HEK293 (cell line): ENCODE results near the gene ANKH.
A peak's percentile ranks its signal among the peaks of the same experiment; 100 is the strongest.

Source experiments
- CTCF ChIA-PET: fragments of 350-600 bp; formaldehyde crosslinking; extraction: SDS; loops from one replicate; lab custom pipeline; 2021; ENCODE audit warnings: antibody characterized with exemption; lab: Yijun Ruan, JAX
- POLR2A ChIA-PET: fragments of 300-600 bp; formaldehyde crosslinking; extraction: SDS; loops from one replicate; lab custom pipeline; 2020; ENCODE audit warnings: antibody characterized with exemption, inconsistent platforms; lab: Yijun Ruan, JAX
- H3K27ac ChIP-seq: fragments of 200-500 bp; sonication (Bioruptor generic); 2 replicates; pipeline ENCODE4 v1.5.1; 2014; ENCODE audit warnings: low read depth, low read length, control low read depth, inconsistent platforms; ENCODE audit errors: extremely low read depth
- H3K36me3 ChIP-seq, 2 experiments: fragments of 200-500 bp in 1 of 2; sonication (Bioruptor generic) in 1 of 2; 1 replicate in 1 of 2; 2 replicates in 1 of 2; pipeline ENCODE4 v1.5.1; 2014 to 2017; ENCODE audit warnings: inconsistent platforms in 2 of 2, low read length in 2 of 2; ENCODE audit not compliant: control insufficient read depth in 2 of 2, insufficient read depth in 1 of 2
- H3K4me1 ChIP-seq: fragments of 200-500 bp; sonication (Bioruptor generic); 2 replicates; pipeline ENCODE4 v1.5.1; 2014; ENCODE audit warnings: mild to moderate bottlenecking, low read length, inconsistent platforms; ENCODE audit not compliant: control insufficient read depth, insufficient read depth
- H3K4me3 ChIP-seq: 2 replicates; pipeline ENCODE4 v1.5.1; 2011; ENCODE audit warnings: low read depth, mild to moderate bottlenecking, control low read depth, low read length, moderate library complexity
- H3K9me3 ChIP-seq: fragments of 200-500 bp; sonication (Bioruptor generic); 2 replicates; pipeline ENCODE4 v1.5.1; 2014; ENCODE audit warnings: low read depth, low read length, inconsistent platforms; ENCODE audit not compliant: control insufficient read depth, insufficient read depth
- EGR2 ChIP-seq: fragments of 450-650 bp; formaldehyde crosslinking; IDR thresholded peaks from 2 replicates; pipeline ENCODE4 v1.5.1; 2016; ENCODE audit warnings: low read depth, missing biosample characterization, missing genetic modification characterization
- GLI4 ChIP-seq: fragments of 450-650 bp; formaldehyde crosslinking; IDR thresholded peaks from 2 replicates; pipeline ENCODE4 v1.5.1; 2016; ENCODE audit warnings: missing biosample characterization, missing genetic modification characterization
- GLIS1 ChIP-seq: fragments of 450-650 bp; formaldehyde crosslinking; IDR thresholded peaks from 2 replicates; pipeline ENCODE4 v1.5.1; 2016; ENCODE audit warnings: missing biosample characterization, missing genetic modification characterization
- GLIS2 ChIP-seq: fragments of 450-650 bp; formaldehyde crosslinking; IDR thresholded peaks from 2 replicates; pipeline ENCODE4 v1.5.1; 2016; ENCODE audit warnings: missing biosample characterization, missing genetic modification characterization
- PRDM10 ChIP-seq: fragments of 450-650 bp; formaldehyde crosslinking; IDR thresholded peaks from 2 replicates; pipeline ENCODE4 v1.5.1; 2016; ENCODE audit warnings: missing biosample characterization, missing genetic modification characterization
- PRDM4 ChIP-seq: fragments of 450-650 bp; formaldehyde crosslinking; IDR thresholded peaks from 2 replicates; pipeline ENCODE4 v1.5.1; 2017; ENCODE audit warnings: missing biosample characterization, missing genetic modification characterization
- SP3 ChIP-seq: fragments of 450-650 bp; formaldehyde crosslinking; IDR thresholded peaks from 2 replicates; pipeline ENCODE4 v1.5.1; 2016; ENCODE audit warnings: missing biosample characterization, missing genetic modification characterization
- ZBTB10 ChIP-seq: fragments of 450-650 bp; formaldehyde crosslinking; IDR thresholded peaks from 2 replicates; pipeline ENCODE4 v1.5.1; 2016; ENCODE audit warnings: missing biosample characterization, missing genetic modification characterization
- ZBTB6 ChIP-seq: fragments of 450-650 bp; formaldehyde crosslinking; IDR thresholded peaks from 2 replicates; pipeline ENCODE4 v1.5.1; 2017; ENCODE audit warnings: missing biosample characterization, missing genetic modification characterization
- ZFHX2 ChIP-seq: fragments of 450-650 bp; formaldehyde crosslinking; conservative IDR thresholded peaks from 2 replicates; pipeline ENCODE4 v1.5.1; 2016; ENCODE audit warnings: missing biosample characterization, missing genetic modification characterization
- ZFP41 ChIP-seq: fragments of 450-650 bp; formaldehyde crosslinking; IDR thresholded peaks from 2 replicates; pipeline ENCODE4 v1.5.1; 2016; ENCODE audit warnings: missing biosample characterization, missing genetic modification characterization, borderline replicate concordance
- ZIC2 ChIP-seq: fragments of 450-650 bp; formaldehyde crosslinking; IDR thresholded peaks from 2 replicates; pipeline ENCODE4 v1.5.1; 2016; ENCODE audit warnings: missing biosample characterization, missing genetic modification characterization
- ZNF138 ChIP-seq: fragments of 450-650 bp; formaldehyde crosslinking; IDR thresholded peaks from 2 replicates; pipeline ENCODE4 v1.5.1; 2016; ENCODE audit warnings: missing biosample characterization, missing genetic modification characterization, borderline replicate concordance
- ZNF18 ChIP-seq: fragments of 450-650 bp; formaldehyde crosslinking; IDR thresholded peaks from 2 replicates; pipeline ENCODE4 v1.5.1; 2016; ENCODE audit warnings: missing biosample characterization, missing genetic modification characterization
- ZNF26 ChIP-seq: fragments of 450-650 bp; formaldehyde crosslinking; IDR thresholded peaks from 2 replicates; pipeline ENCODE4 v1.5.1; 2016; ENCODE audit warnings: missing biosample characterization, missing genetic modification characterization
- ZNF354C ChIP-seq: fragments of 450-650 bp; formaldehyde crosslinking; IDR thresholded peaks from 2 replicates; pipeline ENCODE4 v1.5.1; 2016; ENCODE audit warnings: missing biosample characterization, missing genetic modification characterization, low read depth, borderline replicate concordance
- ZNF488 ChIP-seq: fragments of 450-650 bp; formaldehyde crosslinking; IDR thresholded peaks from 2 replicates; pipeline ENCODE4 v1.5.1; 2016; ENCODE audit warnings: missing biosample characterization, missing genetic modification characterization
- ZNF544 ChIP-seq: fragments of 450-650 bp; formaldehyde crosslinking; IDR thresholded peaks from 2 replicates; pipeline ENCODE4 v1.5.0; 2017; ENCODE audit warnings: missing biosample characterization, missing genetic modification characterization
- ZNF549 ChIP-seq: fragments of 450-650 bp; IDR thresholded peaks from 2 replicates; pipeline ENCODE4 v1.5.1; 2018; ENCODE audit warnings: missing biosample characterization, missing genetic modification characterization, mild to moderate bottlenecking, inconsistent platforms, moderate library complexity
- ZNF580 ChIP-seq: fragments of 450-650 bp; formaldehyde crosslinking; IDR thresholded peaks from 2 replicates; pipeline ENCODE4 v1.5.1; 2016; ENCODE audit warnings: missing biosample characterization, missing genetic modification characterization
- ZNF639 ChIP-seq: fragments of 450-650 bp; formaldehyde crosslinking; IDR thresholded peaks from 2 replicates; pipeline ENCODE4 v1.5.1; 2016; ENCODE audit warnings: missing biosample characterization, missing genetic modification characterization
- ZNF701 ChIP-seq: fragments of 450-650 bp; formaldehyde crosslinking; IDR thresholded peaks from 2 replicates; pipeline ENCODE4 v1.5.1; 2016; ENCODE audit warnings: missing biosample characterization, missing genetic modification characterization

The ANKH gene

GRCh38 chr5:14775857-14776256 is 95.7 kb downstream of the ANKH start:
- H3K4me1 ChIP-seq, result no peaks in the 10 kb centered on the region
- H3K4me3 ChIP-seq, result no peak overlapping the region
- ChIA-PET POLR2A (no interaction called here), CTCF (interaction anchor here (0.7 to 1.3 kb wide), 3 partner anchors 13 to 245 kb away, joined by 3 to 9 read pairs (median 3); no protein-coding TSS in a partner anchor)
- H3K9me3 ChIP-seq, result no peaks in the 10 kb centered on the region
- no peaks in the 10 kb centered on the region for H3K36me3 ChIP-seq
- H3K27ac ChIP-seq, result no peak overlapping the region
- TF ChIP-seq EGR2, result peak; percentile 97
- no peak for TF ChIP-seq ZNF580 (tag by site-specific recombination)
- TF ChIP-seq ZNF701 (tag by site-specific recombination), result no peak
- no peak for TF ChIP-seq ZNF639
- no peak for TF ChIP-seq ZNF549 (tag by site-specific recombination)
- TF ChIP-seq ZIC2 (tag by site-specific recombination), result peak; percentile 88
- TF ChIP-seq ZFP41, result no peak
- TF ChIP-seq GLI4 (tag by site-specific recombination), result no peak
- no peak for TF ChIP-seq ZBTB10 (tag by site-specific recombination)
- TF ChIP-seq ZBTB6, result no peak
- peak; percentile 98 for TF ChIP-seq ZFHX2
- no peak for TF ChIP-seq ZNF354C (tag by site-specific recombination)
- TF ChIP-seq ZNF26 (tag by site-specific recombination), result no peak
- TF ChIP-seq GLIS1 (tag by site-specific recombination), result peak; percentile 97
- TF ChIP-seq ZNF18 (tag by site-specific recombination), result no peak
- no peak for TF ChIP-seq ZNF488 (tag by site-specific recombination)
- peak; percentile 68 for TF ChIP-seq GLIS2 (tag by site-specific recombination)
- no peak for TF ChIP-seq ZNF138 (tag by site-specific recombination)
- TF ChIP-seq ZNF544 (tag by site-specific recombination), result no peak
- TF ChIP-seq PRDM4 (tag by site-specific recombination), result no peak
- TF ChIP-seq SP3 (tag by site-specific recombination), result no peak
- no peak for TF ChIP-seq PRDM10
